AG09319 (cell line): ENCODE results near the gene VLDLR.

Source experiments
- DNase-seq: peaks from one replicate; pipeline ENCODE4 v3.0.0-alpha.2; 2010; ENCODE audit warnings: low read depth; ENCODE audit errors: extremely low read depth
- TF ChIP-seq, protein P1 (sequence below): IDR thresholded peaks from 2 replicates; pipeline ENCODE4 v1.5.1; 2011; ENCODE audit warnings: low read depth, mild to moderate bottlenecking, inconsistent platforms, low read length, moderate library complexity

VLDLR gene

GRCh38 chr9:2639786-2640185, 18.2 kb downstream of the VLDLR start:
- TF ChIP-seq, protein P1, sequence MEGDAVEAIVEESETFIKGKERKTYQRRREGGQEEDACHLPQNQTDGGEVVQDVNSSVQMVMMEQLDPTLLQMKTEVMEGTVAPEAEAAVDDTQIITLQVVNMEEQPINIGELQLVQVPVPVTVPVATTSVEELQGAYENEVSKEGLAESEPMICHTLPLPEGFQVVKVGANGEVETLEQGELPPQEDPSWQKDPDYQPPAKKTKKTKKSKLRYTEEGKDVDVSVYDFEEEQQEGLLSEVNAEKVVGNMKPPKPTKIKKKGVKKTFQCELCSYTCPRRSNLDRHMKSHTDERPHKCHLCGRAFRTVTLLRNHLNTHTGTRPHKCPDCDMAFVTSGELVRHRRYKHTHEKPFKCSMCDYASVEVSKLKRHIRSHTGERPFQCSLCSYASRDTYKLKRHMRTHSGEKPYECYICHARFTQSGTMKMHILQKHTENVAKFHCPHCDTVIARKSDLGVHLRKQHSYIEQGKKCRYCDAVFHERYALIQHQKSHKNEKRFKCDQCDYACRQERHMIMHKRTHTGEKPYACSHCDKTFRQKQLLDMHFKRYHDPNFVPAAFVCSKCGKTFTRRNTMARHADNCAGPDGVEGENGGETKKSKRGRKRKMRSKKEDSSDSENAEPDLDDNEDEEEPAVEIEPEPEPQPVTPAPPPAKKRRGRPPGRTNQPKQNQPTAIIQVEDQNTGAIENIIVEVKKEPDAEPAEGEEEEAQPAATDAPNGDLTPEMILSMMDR: no peak
- DNase-seq: no peak

GRCh38 chr9:2640570-2640969, 19.0 kb downstream of the VLDLR start:
- TF ChIP-seq, protein P1: no peak
- no peak for DNase-seq

DNA sequence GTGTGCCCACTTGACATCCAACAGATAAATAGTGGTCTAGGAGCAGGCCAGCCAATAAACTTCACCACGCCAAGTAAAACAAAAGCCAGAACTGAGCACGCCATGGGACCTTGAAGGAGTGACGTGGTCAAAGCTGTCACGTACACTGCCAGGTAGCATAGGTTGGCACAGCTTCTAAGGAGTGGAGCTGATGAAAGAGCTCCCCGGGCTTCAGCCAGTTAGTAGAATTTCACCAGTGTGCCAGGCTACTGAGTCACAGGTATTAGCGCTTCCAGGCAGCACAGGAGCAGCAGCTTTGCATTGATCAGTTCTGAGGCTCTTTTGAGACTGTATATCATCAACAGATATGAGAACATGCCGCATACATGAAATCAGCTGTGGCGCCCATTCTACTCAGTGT, 19.4 kb downstream of the VLDLR start:
- DNase-seq: no peak
- TF ChIP-seq, protein P1: no peak

GRCh38 chr9:2642068-2642467, 20.5 kb downstream of the VLDLR start:
- no peak for DNase-seq
- TF ChIP-seq, protein P1: no peak

GRCh38 chr9:2645569-2645968, 24.0 kb downstream of the VLDLR start:
- TF ChIP-seq, protein P1: no peak
- DNase-seq: no peak

DNA sequence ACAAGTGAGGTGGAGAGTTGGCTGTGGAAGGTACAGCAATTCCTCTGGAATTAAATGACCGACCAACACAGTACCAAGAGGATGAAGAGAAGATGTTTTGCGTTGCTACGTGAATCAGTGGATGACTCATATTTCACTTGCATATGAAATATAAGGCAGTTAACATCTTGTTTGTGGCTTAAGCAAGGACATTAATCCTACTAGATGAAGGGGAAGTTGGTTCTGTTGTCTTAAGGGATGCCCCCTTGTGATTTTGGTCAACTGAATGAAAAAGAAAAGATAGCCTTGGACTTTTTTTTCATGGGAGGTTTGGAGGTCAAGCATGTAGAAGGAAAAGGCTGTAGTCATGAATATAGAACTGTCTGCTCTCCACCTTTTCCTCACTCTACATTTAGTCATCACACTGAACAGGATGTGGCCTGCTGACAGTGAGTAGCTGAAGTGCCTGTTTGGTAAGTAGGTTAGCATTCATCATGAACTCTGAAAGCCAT, 33.9 kb downstream of the VLDLR start:
- TF ChIP-seq, protein P1: no peak
- peak; percentile 37 for DNase-seq

DNA sequence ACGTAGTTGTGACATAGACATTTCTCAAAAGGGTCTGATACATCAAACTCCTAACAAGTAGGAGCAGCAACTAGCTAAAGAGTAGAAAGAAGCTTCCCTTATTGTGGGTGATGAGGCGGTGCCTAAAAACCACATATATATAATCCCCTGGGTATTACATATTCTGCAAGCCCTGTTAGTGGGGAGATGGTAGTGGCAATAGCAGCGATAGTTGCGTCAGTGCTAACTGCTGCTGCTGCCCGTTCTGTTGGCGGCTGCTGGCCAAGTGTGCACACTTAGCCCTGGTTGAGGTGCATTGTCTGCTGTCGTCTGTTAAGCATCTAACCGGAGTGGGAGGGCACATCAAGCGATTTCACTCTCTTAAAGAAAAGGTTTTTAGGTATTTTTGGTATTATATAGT, 35.8 kb downstream of the VLDLR start:
- TF ChIP-seq, protein P1: no peak
- DNase-seq: no peak
